ENCODE data around the gene PPM1H.

GRCh38 chr12:62948123-62948522 is 13.2 kb upstream of the PPM1H start:
- TF ChIP-seq CTCF (IDR thresholded peaks at IDR 0.05; ENCODE audit: low read depth, low read length, missing input control) (no peak), JUND (IDR thresholded peaks at IDR 0.05) (no peak), YY1 (IDR thresholded peaks at IDR 0.05) (no peak)
- TF ChIP-seq, protein P1, sequence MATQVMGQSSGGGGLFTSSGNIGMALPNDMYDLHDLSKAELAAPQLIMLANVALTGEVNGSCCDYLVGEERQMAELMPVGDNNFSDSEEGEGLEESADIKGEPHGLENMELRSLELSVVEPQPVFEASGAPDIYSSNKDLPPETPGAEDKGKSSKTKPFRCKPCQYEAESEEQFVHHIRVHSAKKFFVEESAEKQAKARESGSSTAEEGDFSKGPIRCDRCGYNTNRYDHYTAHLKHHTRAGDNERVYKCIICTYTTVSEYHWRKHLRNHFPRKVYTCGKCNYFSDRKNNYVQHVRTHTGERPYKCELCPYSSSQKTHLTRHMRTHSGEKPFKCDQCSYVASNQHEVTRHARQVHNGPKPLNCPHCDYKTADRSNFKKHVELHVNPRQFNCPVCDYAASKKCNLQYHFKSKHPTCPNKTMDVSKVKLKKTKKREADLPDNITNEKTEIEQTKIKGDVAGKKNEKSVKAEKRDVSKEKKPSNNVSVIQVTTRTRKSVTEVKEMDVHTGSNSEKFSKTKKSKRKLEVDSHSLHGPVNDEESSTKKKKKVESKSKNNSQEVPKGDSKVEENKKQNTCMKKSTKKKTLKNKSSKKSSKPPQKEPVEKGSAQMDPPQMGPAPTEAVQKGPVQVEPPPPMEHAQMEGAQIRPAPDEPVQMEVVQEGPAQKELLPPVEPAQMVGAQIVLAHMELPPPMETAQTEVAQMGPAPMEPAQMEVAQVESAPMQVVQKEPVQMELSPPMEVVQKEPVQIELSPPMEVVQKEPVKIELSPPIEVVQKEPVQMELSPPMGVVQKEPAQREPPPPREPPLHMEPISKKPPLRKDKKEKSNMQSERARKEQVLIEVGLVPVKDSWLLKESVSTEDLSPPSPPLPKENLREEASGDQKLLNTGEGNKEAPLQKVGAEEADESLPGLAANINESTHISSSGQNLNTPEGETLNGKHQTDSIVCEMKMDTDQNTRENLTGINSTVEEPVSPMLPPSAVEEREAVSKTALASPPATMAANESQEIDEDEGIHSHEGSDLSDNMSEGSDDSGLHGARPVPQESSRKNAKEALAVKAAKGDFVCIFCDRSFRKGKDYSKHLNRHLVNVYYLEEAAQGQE (IDR thresholded peaks at IDR 0.05), result no peak

Data from liver (tissue), 3 donors.